ENCODE measurements around the gene DOCK8.

The DOCK8 gene

GRCh38 chr9:431701-432100 is 217.0 kb downstream of the DOCK8 start:
- no peak for DNase-seq

DNA sequence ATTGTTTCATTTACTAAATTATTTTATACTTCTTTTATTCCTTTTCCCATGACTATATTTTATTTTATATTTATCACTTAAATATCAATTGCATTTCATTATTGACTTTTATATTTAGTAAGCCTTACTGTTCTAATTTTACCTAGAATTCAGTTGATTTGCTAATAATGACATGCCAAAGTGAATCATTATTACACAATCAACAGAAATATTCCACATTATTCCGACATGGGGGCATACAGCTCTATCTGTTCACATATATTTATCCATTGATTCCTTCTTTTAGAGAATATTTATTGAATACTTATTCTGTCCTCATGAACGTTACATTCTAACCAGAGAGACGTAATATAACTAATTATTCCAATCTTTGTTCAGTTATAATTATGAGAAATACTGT is 221.8 kb downstream of the DOCK8 start:
- DNase-seq = no peak

GRCh38 chr9:437066-437465 is 222.4 kb downstream of the DOCK8 start:
- no peak for DNase-seq

DNA sequence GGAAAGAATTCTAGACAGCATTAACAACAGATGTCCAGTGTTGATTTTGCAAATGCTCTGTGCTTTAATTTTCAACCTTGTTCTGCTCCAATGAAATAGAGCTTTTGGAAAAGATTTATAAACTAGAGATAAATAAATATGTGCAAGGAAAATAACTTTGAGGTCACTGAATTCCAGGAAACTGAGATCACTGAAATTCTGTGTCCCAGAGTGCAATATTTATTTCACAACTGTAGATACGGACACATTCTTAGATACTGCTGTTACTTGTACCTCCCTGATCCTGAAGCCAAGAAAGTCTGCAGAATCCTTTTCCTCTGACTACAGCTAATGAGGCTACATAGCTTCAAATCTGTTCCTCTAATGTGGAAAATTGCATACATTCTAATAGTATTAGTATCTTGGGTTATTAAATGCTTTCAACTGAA is 222.9 kb downstream of the DOCK8 start:
- no peak for DNase-seq

DNA sequence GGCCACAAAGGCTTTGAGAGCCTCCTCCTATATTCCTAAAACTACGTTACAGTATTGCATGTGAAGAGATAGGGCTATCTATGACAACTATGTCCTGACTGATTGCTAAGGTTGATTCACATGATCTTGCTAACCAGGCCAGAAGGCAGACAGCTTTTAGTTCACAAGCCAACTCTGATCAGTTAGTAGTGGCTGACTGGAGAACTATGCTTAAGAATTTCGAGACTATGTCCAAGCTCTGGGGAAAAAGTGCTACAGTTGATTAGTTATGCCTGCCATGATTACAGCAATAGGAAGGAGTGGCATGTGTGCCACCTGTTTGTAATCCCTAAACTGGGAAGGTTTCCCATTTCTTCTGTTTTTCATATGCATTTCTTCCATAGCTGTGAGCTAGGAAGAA is 223.4 kb downstream of the DOCK8 start:
- DNase-seq = no peak

DNA sequence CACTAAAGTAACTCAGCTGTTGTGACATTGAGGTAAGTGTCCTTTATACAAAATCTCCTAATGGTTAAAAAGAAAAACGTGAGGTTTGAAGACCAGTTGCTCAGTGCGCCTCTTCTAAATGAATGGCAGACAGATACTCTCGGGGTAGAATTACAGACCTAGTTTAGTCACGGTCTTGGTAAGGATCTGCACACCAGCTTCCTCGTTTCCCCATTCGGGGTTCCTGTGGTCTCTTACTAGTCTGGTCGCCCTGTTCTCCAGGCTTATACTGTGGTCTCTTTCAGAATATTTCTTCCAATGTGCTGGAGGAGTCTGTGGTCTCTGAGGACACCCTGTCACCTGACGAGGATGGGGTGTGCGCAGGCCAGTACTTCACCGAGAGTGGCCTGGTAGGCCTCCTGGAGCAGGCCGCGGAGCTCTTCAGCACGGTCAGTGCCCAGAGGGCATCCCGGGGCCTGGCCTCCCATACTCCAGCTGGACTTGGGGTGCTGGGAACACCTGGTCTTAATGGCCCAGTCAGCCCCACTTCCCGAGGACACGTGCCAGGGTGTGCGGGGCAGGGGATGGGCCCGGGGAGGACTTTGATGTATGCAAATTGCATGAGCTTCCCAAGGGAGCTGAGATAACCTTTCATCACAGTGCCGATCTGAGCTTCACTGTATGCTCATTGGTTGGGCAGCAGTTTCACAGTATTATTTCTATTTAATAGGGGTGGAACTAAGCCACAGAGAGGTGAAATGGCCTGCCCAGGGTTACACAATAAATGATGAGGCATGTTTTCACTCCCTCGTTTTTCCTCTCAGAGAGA is 224.5 kb downstream of the DOCK8 start:
- DNase-seq = no peak

DNA sequence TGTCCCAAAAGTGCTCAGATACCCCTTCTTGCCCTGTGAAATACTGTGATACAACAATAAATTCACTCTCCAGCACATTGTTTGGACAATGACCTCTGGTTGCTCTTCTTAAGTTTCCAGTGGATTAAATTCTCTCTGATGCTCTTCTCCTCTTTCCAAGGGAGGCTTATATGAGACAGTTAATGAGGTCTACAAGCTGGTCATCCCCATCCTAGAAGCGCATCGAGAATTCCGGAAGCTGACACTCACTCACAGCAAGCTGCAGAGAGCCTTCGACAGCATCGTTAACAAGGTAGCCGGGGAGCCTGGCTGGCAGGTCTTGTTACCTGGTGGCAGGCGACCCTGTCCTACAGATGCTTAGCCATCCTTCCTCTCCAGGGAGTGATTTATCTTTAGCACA is 226.5 kb downstream of the DOCK8 start:
- no peak for DNase-seq

- DNase-seq = no peak
Observed at GRCh38 chr9:444528-444927, 229.9 kb downstream of the DOCK8 start.

- DNase-seq = no peak
Observed at GRCh38 chr9:445033-445432, 230.4 kb downstream of the DOCK8 start.

GRCh38 chr9:446074-446699 is 231.5 kb downstream of the DOCK8 start:
- no peak for DNase-seq

GRCh38 chr9:447230-448025 is 232.8 kb downstream of the DOCK8 start:
- DNase-seq = no peak

- no peak for DNase-seq
Observed at GRCh38 chr9:450057-450456, 235.4 kb downstream of the DOCK8 start.

GRCh38 chr9:450561-450960 is 235.9 kb downstream of the DOCK8 start:
- DNase-seq = no peak

DNA sequence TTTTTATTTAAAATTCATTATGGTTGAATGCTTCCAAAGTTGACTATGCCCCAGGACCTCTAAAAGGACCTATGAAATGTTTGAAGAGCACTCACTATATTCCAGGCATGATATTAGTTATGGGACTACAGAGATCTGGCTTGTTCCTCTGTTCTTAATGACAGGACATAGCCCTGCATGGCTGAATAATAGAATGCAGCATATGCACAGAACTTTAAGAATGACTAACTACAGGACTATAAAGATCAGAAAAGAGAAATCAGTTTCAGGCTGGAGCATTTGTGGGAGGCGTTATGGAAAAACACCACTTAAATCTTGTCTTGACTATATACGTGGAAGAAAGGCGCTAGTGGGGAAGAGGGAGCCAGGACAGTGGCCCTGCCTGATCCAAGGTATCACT is 239.2 kb downstream of the DOCK8 start:
- no peak for DNase-seq

DNA sequence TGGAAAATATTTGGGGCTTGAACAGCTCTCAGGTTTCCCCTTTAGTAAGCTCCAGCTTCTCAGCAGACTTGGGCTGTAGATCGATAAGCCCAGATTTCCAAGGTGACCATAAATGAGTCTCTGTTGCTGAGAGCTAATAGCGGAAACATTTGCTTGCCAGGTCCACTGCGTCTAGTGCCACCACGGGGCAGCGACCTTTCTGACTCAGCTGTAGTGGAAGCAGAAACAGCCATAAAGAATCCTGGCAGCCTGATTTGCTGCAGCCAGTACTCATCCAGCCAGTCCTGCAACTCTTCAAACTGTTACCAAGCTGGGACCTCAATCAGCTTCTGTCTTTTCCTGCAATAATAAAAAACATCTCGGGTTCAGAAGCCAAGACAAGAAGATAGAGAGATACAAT is 241.7 kb downstream of the DOCK8 start:
- no peak for DNase-seq

DNA sequence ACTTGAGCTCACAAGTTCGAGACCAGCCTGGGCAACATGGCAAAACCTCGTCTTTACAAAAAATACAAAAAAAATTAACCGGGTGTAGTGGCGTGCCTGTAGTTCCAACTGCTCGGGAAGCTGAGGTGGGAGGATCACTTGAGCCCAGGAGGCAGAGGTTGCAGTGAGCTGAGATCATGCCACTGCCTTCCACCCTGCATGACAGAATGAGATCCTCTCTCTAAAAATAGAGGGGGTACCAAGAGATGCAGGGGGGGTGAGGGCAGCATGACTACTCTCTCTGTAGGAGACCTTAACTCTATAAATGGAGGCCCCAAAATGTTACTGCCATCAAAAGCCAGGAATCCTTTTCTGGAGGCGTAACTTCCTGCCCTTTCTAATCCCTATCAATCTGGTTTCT is 243.9 kb downstream of the DOCK8 start:
- no peak for DNase-seq

DNA sequence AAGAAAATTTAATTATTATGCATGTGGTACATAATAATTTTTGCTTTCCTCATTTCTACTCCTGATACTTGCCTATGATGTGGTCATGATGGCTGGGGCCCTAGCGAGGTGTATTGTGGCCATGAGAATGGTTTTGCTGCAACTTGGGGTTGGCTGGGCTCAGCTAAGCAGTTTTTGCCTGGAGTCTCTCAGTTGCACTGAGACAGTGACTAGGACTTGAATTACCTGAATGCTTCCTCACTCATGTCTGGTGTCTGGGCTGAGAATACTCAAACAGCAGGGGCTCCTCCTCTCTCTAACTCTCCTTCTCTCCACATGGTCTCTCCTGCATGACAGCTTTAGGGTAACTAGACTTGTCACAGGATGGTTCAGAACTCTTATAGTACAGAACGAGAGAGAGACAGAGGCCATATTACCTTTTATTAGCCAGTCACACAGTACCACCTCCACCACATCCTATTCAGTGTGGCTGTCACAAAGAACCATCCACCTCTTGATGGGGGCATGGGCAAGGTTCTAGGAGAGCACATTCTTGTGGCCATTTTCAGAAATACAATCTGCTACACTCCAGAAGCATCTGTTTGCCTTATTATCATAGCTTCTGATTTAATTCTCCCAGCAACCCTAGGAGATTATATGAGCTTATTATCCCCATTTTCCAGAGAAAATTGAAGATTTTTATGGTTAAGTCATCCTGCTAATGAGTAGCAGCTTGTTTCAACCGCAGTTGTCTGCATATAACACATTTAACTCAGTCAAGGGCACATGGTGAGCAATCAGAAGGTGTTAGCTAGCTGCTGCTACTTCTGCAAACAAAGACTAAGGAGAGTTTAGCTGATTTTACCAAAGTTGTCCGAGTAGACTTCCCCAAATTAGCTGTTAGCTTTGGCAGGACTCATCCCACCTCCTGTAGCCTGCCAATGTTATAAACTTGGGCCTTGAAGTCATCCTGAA is 245.1 kb downstream of the DOCK8 start:
- DNase-seq = no peak

- no peak for DNase-seq
Observed at GRCh38 chr9:462121-462520, 247.5 kb downstream of the DOCK8 start.

- DNase-seq = no peak
Observed at GRCh38 chr9:462606-463005, 247.9 kb downstream of the DOCK8 start.

GRCh38 chr9:463455-464171 is 248.9 kb downstream of the DOCK8 start:
- DNase-seq = no peak

- no peak for DNase-seq
Observed at GRCh38 chr9:466747-467146, 252.1 kb downstream of the DOCK8 start.

Measured in cortex of kidney (tissue), 1 donor.